ENCODE data around the gene AHCTF1.

DNA sequence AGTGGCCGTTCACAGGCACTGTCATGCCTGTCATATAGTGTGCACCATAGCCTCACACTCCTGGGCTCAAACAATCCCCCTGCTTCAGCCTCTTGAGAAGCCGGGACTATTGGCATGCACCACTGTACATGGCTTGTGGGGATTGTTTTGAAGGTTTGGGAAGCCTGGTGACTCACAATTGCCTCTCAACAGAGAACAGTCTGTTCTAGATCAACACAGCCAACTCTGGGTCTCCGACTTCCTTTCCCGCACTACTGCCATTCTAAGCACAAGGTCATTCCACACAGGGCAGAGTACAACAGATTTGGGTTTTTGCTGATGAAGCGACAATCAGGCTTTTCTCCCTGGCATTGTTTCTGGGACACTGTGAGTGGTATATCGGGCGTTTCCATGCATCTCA is 15.5 kb upstream of the AHCTF1 start:
- TF ChIP-seq, protein P1, sequence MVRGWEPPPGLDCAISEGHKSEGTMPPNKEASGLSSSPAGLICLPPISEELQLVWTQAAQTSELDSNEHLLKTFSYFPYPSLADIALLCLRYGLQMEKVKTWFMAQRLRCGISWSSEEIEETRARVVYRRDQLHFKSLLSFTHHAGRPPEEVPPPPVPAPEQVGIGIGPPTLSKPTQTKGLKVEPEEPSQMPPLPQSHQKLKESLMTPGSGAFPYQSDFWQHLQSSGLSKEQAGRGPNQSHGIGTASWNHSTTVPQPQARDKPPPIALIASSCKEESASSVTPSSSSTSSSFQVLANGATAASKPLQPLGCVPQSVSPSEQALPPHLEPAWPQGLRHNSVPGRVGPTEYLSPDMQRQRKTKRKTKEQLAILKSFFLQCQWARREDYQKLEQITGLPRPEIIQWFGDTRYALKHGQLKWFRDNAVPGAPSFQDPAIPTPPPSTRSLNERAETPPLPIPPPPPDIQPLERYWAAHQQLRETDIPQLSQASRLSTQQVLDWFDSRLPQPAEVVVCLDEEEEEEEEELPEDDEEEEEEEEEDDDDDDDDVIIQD (CRISPR knock-in tag; IDR thresholded peaks at IDR 0.05): no peak
- TF ChIP-seq POLR2A (conservative IDR thresholded peaks at IDR 0.05) (no peak), FOSL1 (tag; conservative IDR thresholded peaks at IDR 0.05) (no peak), CC2D1A (IDR thresholded peaks at IDR 0.05) (no peak), MEF2D (tag; conservative IDR thresholded peaks at IDR 0.05; ENCODE audit: low read depth) (no peak), ZNF217 (CRISPR knock-in tag; IDR thresholded peaks at IDR 0.05) (no peak)
- TF ChIP-seq, protein P2, sequence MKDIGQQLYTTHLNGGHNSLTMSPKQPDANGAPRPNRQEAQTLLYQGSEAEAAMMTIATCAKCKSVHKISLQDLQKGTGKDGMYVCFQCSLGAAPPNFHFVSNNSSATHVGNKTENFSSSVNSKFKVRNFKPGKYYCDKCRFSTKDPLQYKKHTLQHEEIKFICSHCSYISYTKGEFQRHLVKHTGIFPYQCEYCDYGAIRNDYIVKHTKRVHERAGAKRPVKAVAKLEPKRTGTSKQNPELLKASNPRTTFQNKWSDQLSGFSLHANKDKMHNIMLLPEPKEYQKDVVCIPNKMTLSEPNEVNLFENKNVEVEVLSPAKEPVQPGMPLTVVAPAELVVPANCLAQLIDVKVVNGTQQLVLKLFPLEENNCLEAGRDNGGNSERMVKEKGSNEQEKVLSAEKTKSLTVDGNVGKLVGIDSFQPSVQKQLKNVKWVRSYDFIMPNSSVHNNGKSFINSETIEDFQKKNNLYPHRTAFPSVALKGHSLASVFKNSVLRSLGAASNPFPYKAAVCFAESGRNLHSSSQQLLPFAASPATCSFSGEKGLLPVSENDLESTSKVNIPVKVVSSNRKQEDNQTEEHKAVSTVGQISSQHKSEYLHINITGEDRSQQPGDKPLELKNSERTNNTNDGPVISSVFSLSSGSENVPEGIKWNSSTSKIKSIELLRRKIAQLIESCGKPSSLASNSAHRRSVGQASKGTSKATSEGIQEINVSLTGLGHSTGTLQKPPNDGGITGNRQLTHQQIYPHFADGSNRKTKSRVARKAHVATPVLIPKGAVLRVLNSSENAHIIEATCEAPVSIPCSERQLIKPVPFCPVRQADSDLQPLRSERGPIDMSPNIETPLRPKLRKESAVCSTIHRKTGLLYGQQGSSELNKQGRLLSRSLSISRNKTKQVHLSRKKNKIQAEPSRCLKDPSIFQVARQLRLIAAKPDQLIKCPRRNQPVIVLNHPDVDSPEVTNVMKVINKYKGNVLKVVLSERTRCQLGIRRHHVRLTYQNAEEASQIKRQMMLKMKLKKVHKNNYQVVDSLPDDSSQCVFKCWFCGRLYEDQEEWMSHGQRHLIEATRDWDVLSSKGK (CRISPR knock-in tag; IDR thresholded peaks at IDR 0.05): no peak
- TF ChIP-seq, protein P3, sequence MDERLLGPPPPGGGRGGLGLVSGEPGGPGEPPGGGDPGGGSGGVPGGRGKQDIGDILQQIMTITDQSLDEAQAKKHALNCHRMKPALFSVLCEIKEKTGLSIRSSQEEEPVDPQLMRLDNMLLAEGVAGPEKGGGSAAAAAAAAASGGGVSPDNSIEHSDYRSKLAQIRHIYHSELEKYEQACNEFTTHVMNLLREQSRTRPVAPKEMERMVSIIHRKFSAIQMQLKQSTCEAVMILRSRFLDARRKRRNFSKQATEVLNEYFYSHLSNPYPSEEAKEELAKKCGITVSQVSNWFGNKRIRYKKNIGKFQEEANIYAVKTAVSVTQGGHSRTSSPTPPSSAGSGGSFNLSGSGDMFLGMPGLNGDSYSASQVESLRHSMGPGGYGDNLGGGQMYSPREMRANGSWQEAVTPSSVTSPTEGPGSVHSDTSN (CRISPR knock-in tag; IDR thresholded peaks at IDR 0.05; ENCODE audit: low read depth): no peak
- TF ChIP-seq, protein P3 (tag; conservative IDR thresholded peaks at IDR 0.05; ENCODE audit: low read depth): no peak

All from K562 (cell line).